ENCODE data around the gene AGPAT4. TPM values are rescaled to one million over a fixed set of nuclear protein-coding genes. Genes with fewer than 3 reads are reported as not detected.

AGPAT4 gene
- total RNA-seq, 2 donors from 2014 or later = 61.0 to 61.1 TPM

- WGBS, 2 experiments (ENCODE audit: insufficient coverage in 1 of 2, insufficient read length in 1 of 2) = 91 to 93% methylated on average over 8 to 13 of the region's 13 CpGs
- DNase-seq = no peak
- Histone ChIP-seq H3K9me3 (ENCODE audit: control insufficient read depth, low read length) (no peaks in the 10 kb centered on the region), H3K27ac (ENCODE audit: low read depth, low read length) (no peak overlapping the region), H3K4me1 (ENCODE audit: control insufficient read depth, insufficient read depth, low read length) (peaks cover 7% of the 10 kb centered on the region), H3K36me3 (ENCODE audit: control insufficient read depth, insufficient read depth, low read length) (peaks cover 46% of the 10 kb centered on the region), H3K4me3 (ENCODE audit: low read length) (no peak overlapping the region), H3K9ac (ENCODE audit: extremely low read depth, low read length, poor library complexity, severe bottlenecking) (no peak overlapping the region), H3K27me3 (ENCODE audit: control insufficient read depth, insufficient read depth, low read length, poor library complexity, severe bottlenecking) (no peaks in the 10 kb centered on the region)
- no peak overlapping the region for H3K4me3 Mint-ChIP-seq
- TF ChIP-seq CTCF (conservative IDR thresholded peaks at IDR 0.05) = no peak
- H3K27ac Mint-ChIP-seq = no peak overlapping the region
- no peaks in the 10 kb centered on the region for H3K9me3 Mint-ChIP-seq
- H3K4me1 Mint-ChIP-seq = peaks cover 49% of the 10 kb centered on the region
- H3K27me3 Mint-ChIP-seq (ENCODE audit: insufficient read depth) = no peaks in the 10 kb centered on the region
- H3K36me3 Mint-ChIP-seq (ENCODE audit: low read depth) = peaks cover 53% of the 10 kb centered on the region
Observed at GRCh38 chr6:161256407-161256806, 17.5 kb downstream of the AGPAT4 start.

GRCh38 chr6:161255518-161255917, 18.3 kb downstream of the AGPAT4 start:
- no peak for DNase-seq
- Histone ChIP-seq H3K9me3 (ENCODE audit: control insufficient read depth, low read length) (no peaks in the 10 kb centered on the region), H3K9ac (ENCODE audit: extremely low read depth, low read length, poor library complexity, severe bottlenecking) (peak overlapping the region; percentile 3), H3K4me3 (ENCODE audit: low read length) (peak overlapping the region; percentile 27), H3K27me3 (ENCODE audit: control insufficient read depth, insufficient read depth, low read length, poor library complexity, severe bottlenecking) (no peaks in the 10 kb centered on the region), H3K36me3 (ENCODE audit: control insufficient read depth, insufficient read depth, low read length) (peaks cover 37% of the 10 kb centered on the region), H3K4me1 (ENCODE audit: control insufficient read depth, insufficient read depth, low read length) (peaks cover 7% of the 10 kb centered on the region), H3K27ac (ENCODE audit: low read depth, low read length) (no peak overlapping the region)
- H3K27ac Mint-ChIP-seq = peak overlapping the region; percentile 92
- peak overlapping the region; percentile 12 for H3K4me3 Mint-ChIP-seq
- no peaks in the 10 kb centered on the region for H3K27me3 Mint-ChIP-seq (ENCODE audit: insufficient read depth)
- no peak for TF ChIP-seq CTCF (conservative IDR thresholded peaks at IDR 0.05)
- peaks cover 50% of the 10 kb centered on the region for H3K36me3 Mint-ChIP-seq (ENCODE audit: low read depth)
- 90% methylated on average over 6 of the region's 6 CpGs; no CpG with 5 or more reads in 1 of the 2 experiments for WGBS, 2 experiments (ENCODE audit: insufficient coverage in 1 of 2, insufficient read length in 1 of 2)
- no peaks in the 10 kb centered on the region for H3K9me3 Mint-ChIP-seq
- H3K4me1 Mint-ChIP-seq = peaks cover 50% of the 10 kb centered on the region

- peaks cover 33% of the 10 kb centered on the region for H3K36me3 ChIP-seq (ENCODE audit: control insufficient read depth, insufficient read depth, low read length)
- H3K9me3 ChIP-seq (ENCODE audit: control insufficient read depth, low read length) = peaks cover 4% of the 10 kb centered on the region
- peak overlapping the region; percentile 9 for H3K27ac ChIP-seq (ENCODE audit: low read depth, low read length)
- Mint-ChIP-seq H3K27me3 (ENCODE audit: insufficient read depth) (no peaks in the 10 kb centered on the region), H3K4me1 (peaks cover 50% of the 10 kb centered on the region), H3K36me3 (ENCODE audit: low read depth) (peaks cover 49% of the 10 kb centered on the region), H3K27ac (peak overlapping the region; percentile 92), H3K4me3 (peak overlapping the region; percentile 12), H3K9me3 (peaks cover 5% of the 10 kb centered on the region)
- peak overlapping the region; percentile 27 for H3K4me3 ChIP-seq (ENCODE audit: low read length)
- DNase-seq = no peak
- no peak for TF ChIP-seq CTCF (conservative IDR thresholded peaks at IDR 0.05)
- WGBS, 2 experiments (ENCODE audit: insufficient coverage in 1 of 2, insufficient read length in 1 of 2) = 74 to 80% methylated on average over 14 to 17 of the region's 17 CpGs
- H3K9ac ChIP-seq (ENCODE audit: extremely low read depth, low read length, poor library complexity, severe bottlenecking) = peak overlapping the region; percentile 3
- no peaks in the 10 kb centered on the region for H3K27me3 ChIP-seq (ENCODE audit: control insufficient read depth, insufficient read depth, low read length, poor library complexity, severe bottlenecking)
- peaks cover 7% of the 10 kb centered on the region for H3K4me1 ChIP-seq (ENCODE audit: control insufficient read depth, insufficient read depth, low read length)
Observed at GRCh38 chr6:161254464-161255253, 19.2 kb downstream of the AGPAT4 start.
